ENCODE measurements around the gene TMA7. TPM values are rescaled to one million over a fixed set of nuclear protein-coding genes. Genes with fewer than 3 reads are reported as not detected.

TMA7 gene
- total RNA-seq, 2 experiments from 2014 or later: 219 to 298 TPM

DNA sequence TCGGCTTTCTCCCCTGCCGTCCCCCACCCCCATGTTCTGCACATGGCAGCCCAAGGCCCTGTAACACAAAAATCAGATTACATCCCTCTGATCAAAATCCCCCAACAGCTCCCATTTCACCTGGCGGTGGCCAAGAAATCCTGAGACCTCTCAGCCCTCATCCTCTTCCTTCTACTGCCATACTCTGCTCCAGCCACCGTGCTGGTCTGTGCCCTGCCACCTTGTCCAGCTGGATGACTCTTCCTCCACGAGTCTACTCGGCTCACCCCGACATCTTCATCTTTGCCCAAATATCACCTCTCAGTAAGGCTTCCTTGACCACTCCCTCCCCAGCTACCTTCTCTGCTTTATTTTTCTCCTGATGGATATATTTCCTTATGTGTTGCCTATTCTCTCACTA lies 3.2 kb upstream of the TMA7 start:
- CTCF ChIA-PET: interaction anchor here (0.7 to 6.3 kb wide), 42 partner anchors 9 to 249 kb away, joined by 3 to 176 read pairs (median 14); partner anchors contain the start of genes ATRIP, CDC25A, NME6 and PFKFB4
- Mint-ChIP-seq H3K27me3 (no peaks in the 10 kb centered on the region), H3K36me3 (peaks cover 16% of the 10 kb centered on the region), H3K27ac (no peak overlapping the region), H3K9me3 (ENCODE audit: low read depth) (no peaks in the 10 kb centered on the region), H3K4me3 (no peak overlapping the region), H3K4me1 (peaks cover 35% of the 10 kb centered on the region)
- ATAC-seq: no peak
- no peak for DNase-seq

DNA sequence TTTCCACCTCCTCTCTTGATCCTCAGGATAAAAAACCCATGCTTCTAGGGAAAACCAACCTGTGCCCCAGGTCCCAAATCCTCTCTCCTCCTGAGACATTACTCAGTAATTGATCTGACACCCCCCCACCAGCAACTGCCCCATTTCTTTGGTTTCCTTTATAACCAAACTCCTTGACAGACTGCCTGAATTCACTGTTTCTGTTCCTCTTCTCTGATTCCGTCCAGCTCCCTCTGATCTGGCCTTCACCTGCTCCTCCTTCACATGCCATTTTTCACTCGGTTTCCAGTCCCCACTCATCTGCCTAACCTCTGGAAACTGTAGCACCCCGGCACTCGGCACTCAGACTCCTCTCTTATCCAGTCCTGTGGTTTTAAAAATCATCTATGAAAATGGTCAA lies 2.2 kb upstream of the TMA7 start:
- CTCF ChIA-PET: interaction anchor here (3.0 to 6.3 kb wide), 5 partner anchors 13 to 121 kb away, joined by 55 to 176 read pairs (median 110); partner anchors contain the start of genes ATRIP, PFKFB4 and SHISA5
- Mint-ChIP-seq H3K9me3 (ENCODE audit: low read depth) (no peaks in the 10 kb centered on the region), H3K4me1 (peaks cover 38% of the 10 kb centered on the region), H3K27ac (no peak overlapping the region), H3K4me3 (no peak overlapping the region), H3K27me3 (no peaks in the 10 kb centered on the region), H3K36me3 (peaks cover 23% of the 10 kb centered on the region)
- no peak for ATAC-seq
- DNase-seq: no peak

DNA sequence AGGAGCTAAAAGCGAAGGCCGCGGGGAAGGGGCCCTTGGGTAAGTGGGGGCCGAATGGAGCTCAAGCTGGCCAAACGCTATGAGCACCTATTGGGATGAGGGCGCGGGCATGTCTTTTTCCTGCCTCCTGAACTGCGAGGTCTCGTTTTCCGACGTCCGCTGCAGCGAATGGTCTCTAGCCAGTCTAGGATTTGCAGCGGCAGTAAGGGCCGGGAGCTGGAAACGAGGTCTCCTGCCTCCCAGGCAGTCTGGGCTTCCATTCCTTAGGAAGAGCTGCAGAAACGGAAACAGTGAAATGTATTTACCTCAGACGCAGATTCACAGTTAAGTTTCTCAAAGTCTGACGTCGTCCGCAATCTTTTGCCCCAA lies 517 bp downstream of the TMA7 start:
- Mint-ChIP-seq H3K4me3 (peak overlapping the region; percentile 97), H3K4me1 (peaks cover 47% of the 10 kb centered on the region), H3K36me3 (peaks cover 27% of the 10 kb centered on the region), H3K9me3 (ENCODE audit: low read depth) (no peaks in the 10 kb centered on the region), H3K27me3 (no peaks in the 10 kb centered on the region), H3K27ac (peak overlapping the region; percentile 97)
- ATAC-seq: peak; percentile 5
- DNase-seq: no peak
- CTCF ChIA-PET: interaction anchor here (0.6 to 3.4 kb wide), 14 partner anchors 12 to 210 kb away, joined by 3 to 24 read pairs (median 6); partner anchors contain the start of gene PFKFB4

DNA sequence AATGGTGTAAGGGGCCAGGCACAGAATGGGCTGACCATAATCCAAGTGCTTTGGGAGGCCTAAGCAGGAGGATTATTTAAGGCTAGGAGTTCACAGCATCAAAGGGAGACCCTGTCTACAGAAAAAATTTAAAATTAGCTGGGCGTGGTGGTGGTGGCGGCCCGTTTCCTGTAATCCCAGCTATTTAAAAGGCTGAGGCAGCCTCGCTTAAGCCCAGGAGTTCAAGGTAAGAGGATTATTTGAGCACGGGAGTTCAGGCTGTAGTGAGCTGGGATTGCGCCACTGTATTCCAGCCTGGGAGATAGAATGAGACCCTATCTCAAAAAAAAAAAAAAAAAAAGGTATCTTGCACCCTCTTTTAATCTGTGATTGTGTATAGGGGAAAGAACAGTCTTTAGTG lies 1.9 kb downstream of the TMA7 start:
- DNase-seq (no peak), ATAC-seq (no peak)
- Mint-ChIP-seq H3K9me3 (ENCODE audit: low read depth) (no peaks in the 10 kb centered on the region), H3K4me3 (peak overlapping the region; percentile 97), H3K27me3 (no peaks in the 10 kb centered on the region), H3K27ac (peak overlapping the region; percentile 97), H3K36me3 (peaks cover 27% of the 10 kb centered on the region), H3K4me1 (peaks cover 56% of the 10 kb centered on the region)
- CTCF ChIA-PET: interaction anchor here (0.9 to 3.4 kb wide), 3 partner anchors 31 to 160 kb away, joined by 3 to 15 read pairs (median 3); no protein-coding TSS in a partner anchor

DNA sequence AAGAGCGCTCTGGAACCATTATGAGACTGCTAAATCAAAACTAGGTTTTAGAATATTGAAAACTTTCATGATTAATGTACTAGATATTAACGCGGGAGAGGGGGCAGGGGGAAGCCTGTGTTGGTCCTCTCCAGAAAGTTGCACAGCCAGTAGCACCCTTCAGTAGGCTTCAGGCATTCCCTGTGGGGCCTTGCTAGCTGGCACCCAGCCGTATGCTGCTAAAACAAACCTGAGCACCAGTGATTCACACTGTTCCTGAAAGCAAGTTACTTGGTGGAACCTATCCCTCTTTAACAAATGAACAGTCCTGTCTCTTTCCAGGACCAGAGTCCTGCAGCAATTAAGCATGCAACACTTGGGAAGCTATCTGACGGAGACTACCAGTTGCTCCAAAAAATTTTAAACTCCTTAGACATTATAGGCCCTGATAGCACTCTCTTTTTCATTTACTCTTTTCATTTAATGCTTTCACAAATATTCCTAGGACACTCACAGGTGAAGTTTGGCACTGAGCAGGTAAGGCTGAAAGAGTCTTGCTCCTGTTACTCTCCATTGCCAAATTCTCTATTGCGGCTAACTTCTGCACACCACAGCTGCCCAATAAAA lies 5.3 kb downstream of the TMA7 start:
- CTCF ChIA-PET: interaction anchor here (1.1 to 16.7 kb wide), 7 partner anchors 11 to 113 kb away, joined by 3 to 176 read pairs (median 6); no protein-coding TSS in a partner anchor
- Mint-ChIP-seq H3K4me1 (peaks cover 58% of the 10 kb centered on the region), H3K27me3 (no peaks in the 10 kb centered on the region), H3K36me3 (peaks cover 35% of the 10 kb centered on the region), H3K27ac (peak overlapping the region; percentile 92), H3K4me3 (peak overlapping the region; percentile 84), H3K9me3 (ENCODE audit: low read depth) (no peaks in the 10 kb centered on the region)
- ATAC-seq (no peak), DNase-seq (no peak)

DNA sequence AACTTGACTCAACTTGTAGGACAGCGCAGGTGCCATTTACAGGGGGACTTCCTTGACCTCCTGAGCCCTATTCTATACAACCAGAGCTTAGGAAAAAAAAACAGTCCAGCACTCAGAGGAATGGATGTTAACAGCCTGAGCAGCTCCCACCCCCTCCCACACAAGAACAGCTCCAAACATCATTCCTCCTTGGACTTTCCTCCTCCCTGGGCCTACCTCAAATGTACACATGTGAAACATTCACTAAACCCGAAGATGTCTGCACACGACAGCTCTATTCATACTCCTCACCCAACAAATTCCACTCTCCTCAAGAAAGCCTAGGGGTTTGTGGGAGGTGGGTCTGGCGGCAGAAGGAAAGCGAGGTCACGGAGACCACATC lies 6.0 kb downstream of the TMA7 start:
- CTCF ChIA-PET: interaction anchor here (1.1 to 16.7 kb wide), 7 partner anchors 11 to 112 kb away, joined by 3 to 176 read pairs (median 6); no protein-coding TSS in a partner anchor
- H3K36me3 Mint-ChIP-seq: peaks cover 31% of the 10 kb centered on the region
- peaks cover 54% of the 10 kb centered on the region for H3K4me1 Mint-ChIP-seq
- no peaks in the 10 kb centered on the region for H3K27me3 Mint-ChIP-seq
- DNase-seq: no peak
- peak overlapping the region; percentile 84 for H3K4me3 Mint-ChIP-seq
- H3K27ac Mint-ChIP-seq: peak overlapping the region; percentile 92
- ATAC-seq: no peak
- no peaks in the 10 kb centered on the region for H3K9me3 Mint-ChIP-seq (ENCODE audit: low read depth)

DNA sequence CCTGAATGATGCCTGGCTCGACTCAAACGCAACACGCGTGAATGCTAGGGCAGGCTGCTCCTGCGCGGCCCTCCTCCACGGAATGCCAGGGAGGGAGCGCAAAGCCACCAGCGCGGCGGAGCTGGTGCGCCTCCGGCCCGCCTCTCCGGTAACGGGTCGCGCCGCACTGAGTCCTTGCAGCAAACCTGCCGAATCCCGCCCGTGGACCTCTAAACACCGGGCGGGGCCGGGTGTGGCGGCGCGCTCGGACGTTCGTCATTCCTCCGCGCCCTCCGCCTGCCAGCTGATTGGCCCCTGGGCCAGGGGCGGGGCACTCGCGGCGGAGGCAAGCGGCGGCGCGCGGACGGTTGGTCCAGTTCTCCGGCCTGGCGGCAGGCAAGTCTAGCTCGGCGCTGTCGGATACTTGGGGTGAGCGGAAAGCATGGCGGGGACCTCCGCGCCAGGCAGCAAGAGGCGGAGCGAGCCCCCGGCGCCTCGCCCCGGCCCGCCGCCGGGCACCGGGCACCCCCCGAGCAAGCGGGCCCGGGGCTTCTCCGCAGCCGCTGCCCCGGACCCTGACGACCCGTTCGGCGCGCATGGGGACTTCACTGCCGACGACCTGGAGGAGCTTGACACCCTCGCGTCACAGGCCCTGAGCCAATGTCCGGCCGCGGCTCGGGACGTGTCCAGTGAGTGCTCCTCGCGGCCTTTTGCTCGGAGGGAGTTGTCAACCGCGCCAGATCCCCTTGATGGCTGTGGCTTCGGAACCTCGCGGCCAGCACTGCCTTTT lies 6.6 kb downstream of the TMA7 start, which contains the start of gene ATRIP:
Gene ATRIP (plus strand): TSS at position 313 of the 769 bp plus-strand sequence. CDS start 109 bp downstream, at position 422.
- peaks cover 51% of the 10 kb centered on the region for H3K4me1 Mint-ChIP-seq
- peak; percentile 92 for DNase-seq
- H3K9me3 Mint-ChIP-seq (ENCODE audit: low read depth): no peaks in the 10 kb centered on the region

DNA sequence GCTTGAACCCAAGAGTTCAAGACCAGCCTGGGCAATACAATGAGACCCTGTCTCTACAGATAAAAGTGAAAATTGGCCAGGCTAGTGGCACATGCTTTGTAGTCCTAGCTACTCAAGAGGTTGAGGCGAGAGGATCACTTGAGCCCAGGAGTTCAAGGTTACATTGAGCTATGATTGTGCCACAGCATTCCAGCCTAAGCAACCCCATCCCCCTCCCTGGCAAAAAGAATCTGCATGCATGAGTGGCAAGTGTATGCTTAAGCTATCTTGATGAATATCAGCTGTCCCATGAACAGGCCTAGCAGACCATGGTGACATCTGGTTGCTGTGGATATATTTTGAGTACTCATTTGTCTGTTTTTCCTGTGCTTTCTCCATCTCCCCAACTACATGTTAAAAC lies 11.2 kb downstream of the TMA7 start:
- H3K9me3 Mint-ChIP-seq (ENCODE audit: low read depth): no peaks in the 10 kb centered on the region
- H3K4me1 Mint-ChIP-seq: peaks cover 24% of the 10 kb centered on the region
- DNase-seq: no peak
- CTCF ChIA-PET: interaction anchor here (2.4 to 16.7 kb wide), 3 partner anchors 11 to 16 kb away, joined by 7 to 176 read pairs (median 17); partner anchors contain the start of genes CCDC51 and TMA7
- H3K27me3 Mint-ChIP-seq: no peaks in the 10 kb centered on the region
- H3K36me3 Mint-ChIP-seq: peaks cover 34% of the 10 kb centered on the region
- H3K4me3 Mint-ChIP-seq: no peak overlapping the region
- ATAC-seq: no peak
- no peak overlapping the region for H3K27ac Mint-ChIP-seq

More for the DNA sequence above, 6.6 kb downstream of the TMA7 start, which contains the start of gene ATRIP:
- Mint-ChIP-seq H3K4me3 (peak within 1 kb of the TSS; percentile 84), H3K36me3 (peaks cover 31% of the 10 kb centered on the region), H3K27ac (peak within 1 kb of the TSS; percentile 92), H3K27me3 (no peaks in the 10 kb centered on the region)
- peak; percentile 98 for ATAC-seq
- CTCF ChIA-PET: interaction anchor here (1.1 to 16.7 kb wide), 7 partner anchors 10 to 112 kb away, joined by 3 to 176 read pairs (median 6); no protein-coding TSS in a partner anchor

DNA sequence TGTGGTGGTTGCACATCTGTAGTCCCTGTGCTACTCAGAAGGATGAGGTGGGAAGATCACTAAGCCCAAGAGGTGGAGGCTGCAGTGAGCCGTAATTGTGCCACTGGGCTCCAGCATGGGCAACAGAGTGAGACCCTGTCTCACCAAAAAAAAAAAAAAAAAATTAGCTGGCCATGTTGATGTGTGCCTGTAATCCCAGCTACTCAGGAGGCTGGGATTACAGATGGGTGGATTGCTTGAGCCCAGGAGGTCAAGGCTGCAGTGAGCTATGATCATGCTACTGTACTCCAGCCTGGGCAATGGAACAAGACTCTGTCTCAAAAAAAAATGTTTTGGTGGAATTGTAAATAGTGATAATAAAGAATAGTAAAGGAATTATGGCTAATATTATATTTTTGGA lies 16.4 kb downstream of the TMA7 start:
- H3K36me3 Mint-ChIP-seq: peaks cover 41% of the 10 kb centered on the region

DNA sequence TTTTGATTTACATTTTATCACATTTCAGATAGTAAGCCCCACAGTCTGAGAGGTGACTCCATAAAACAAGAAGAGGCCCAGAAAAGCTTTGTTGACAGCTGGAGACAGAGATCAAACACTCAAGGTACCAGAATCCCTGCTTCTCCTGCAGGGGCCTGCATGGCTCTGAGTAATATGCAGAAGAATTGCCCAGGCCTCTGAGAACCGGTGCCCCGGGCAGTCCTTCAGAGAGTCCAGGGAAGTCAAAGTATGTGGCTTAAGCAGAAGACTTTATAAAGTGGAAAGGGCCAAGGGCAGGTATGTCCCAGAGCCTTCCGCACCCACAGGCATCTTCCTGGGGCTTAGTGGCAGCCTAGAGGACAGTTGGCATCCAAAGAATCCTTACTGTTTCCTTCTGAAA lies 19.3 kb downstream of the TMA7 start:
- CTCF ChIA-PET: interaction anchor here (16.7 kb wide), 1 partner anchor 24 kb away, joined by 176 read pairs; no protein-coding TSS in a partner anchor
- no peak for ATAC-seq
- Mint-ChIP-seq H3K9me3 (ENCODE audit: low read depth) (no peaks in the 10 kb centered on the region), H3K27me3 (no peaks in the 10 kb centered on the region), H3K36me3 (peaks cover 28% of the 10 kb centered on the region), H3K4me1 (peaks cover 15% of the 10 kb centered on the region), H3K27ac (no peak overlapping the region), H3K4me3 (no peak overlapping the region)
- DNase-seq: no peak

More for the DNA sequence above, 16.4 kb downstream of the TMA7 start:
- ATAC-seq (no peak), DNase-seq (no peak)
- Mint-ChIP-seq H3K27me3 (no peaks in the 10 kb centered on the region), H3K4me3 (no peak overlapping the region), H3K27ac (no peak overlapping the region), H3K4me1 (peaks cover 14% of the 10 kb centered on the region), H3K9me3 (ENCODE audit: low read depth) (no peaks in the 10 kb centered on the region)
- CTCF ChIA-PET: interaction anchor here (0.7 to 16.7 kb wide), 8 partner anchors 10 to 117 kb away, joined by 3 to 176 read pairs (median 3); partner anchors contain the start of genes ATRIP and SHISA5

DNA sequence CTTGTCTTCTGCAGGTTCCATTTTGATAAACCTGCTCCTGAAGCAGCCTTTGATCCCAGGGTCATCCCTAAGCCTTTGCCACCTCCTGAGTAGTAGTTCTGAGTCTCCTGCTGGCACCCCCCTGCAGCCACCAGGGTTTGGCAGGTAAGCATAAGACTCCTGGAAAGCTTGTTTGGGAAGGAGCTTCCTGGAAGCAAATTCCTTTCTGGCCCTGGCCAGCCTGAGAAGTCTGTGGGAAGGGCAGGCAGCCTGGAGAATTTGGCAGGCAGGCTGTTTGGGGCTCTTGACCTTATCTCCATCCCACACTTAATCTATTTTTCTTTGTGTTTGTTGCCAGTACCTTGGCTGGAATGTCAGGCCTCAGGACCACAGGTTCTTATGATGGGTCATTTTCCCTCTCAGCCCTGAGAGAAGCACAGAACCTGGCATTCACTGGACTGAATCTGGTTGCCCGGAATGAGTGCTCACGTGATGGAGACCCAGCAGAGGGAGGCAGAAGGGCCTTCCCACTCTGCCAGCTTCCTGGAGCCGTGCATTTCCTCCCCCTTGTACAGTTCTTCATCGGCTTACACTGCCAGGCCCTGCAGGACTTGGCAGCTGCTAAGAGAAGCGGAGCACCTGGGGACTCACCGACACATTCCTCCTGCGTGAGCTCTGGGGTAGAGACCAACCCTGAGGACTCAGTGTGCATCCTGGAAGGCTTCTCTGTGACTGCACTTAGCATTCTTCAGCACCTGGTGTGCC lies 19.9 kb downstream of the TMA7 start:
- ATAC-seq (no peak), DNase-seq (no peak)
- Mint-ChIP-seq H3K9me3 (ENCODE audit: low read depth) (no peaks in the 10 kb centered on the region), H3K4me1 (peaks cover 15% of the 10 kb centered on the region), H3K27me3 (no peaks in the 10 kb centered on the region), H3K27ac (no peak overlapping the region), H3K36me3 (peaks cover 24% of the 10 kb centered on the region), H3K4me3 (no peak overlapping the region)
- CTCF ChIA-PET: interaction anchor here (2.5 kb wide), 1 partner anchor 13 kb away, joined by 6 read pairs; no protein-coding TSS in a partner anchor

DNA sequence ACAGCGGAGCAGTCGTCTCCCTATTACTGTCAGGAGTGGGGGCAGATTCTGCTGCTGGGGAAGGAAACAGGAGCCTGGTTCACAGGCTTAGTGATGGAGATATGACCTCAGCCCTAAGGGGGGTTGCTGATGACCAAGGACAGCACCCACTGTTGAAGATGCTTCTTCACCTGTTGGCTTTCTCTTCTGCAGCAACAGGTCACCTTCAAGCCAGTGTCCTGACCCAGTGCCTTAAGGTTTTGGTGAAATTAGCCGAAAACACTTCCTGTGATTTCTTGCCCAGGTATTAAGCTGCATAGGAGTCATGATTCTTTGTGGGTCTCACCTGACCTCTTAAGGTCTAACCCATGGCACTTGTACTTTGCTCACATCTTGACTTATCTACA lies 20.5 kb downstream of the TMA7 start:
- H3K27ac Mint-ChIP-seq: peak overlapping the region; percentile 66

More for the DNA sequence above, 20.5 kb downstream of the TMA7 start:
- DNase-seq (no peak), ATAC-seq (no peak)
- peaks cover 19% of the 10 kb centered on the region for H3K4me1 Mint-ChIP-seq
- CTCF ChIA-PET: interaction anchor here (2.2 to 2.5 kb wide), 2 partner anchors 13 to 24 kb away, joined by 6 to 13 read pairs; no protein-coding TSS in a partner anchor
- no peak overlapping the region for H3K4me3 Mint-ChIP-seq
- no peaks in the 10 kb centered on the region for H3K9me3 Mint-ChIP-seq (ENCODE audit: low read depth)
- peaks cover 25% of the 10 kb centered on the region for H3K36me3 Mint-ChIP-seq
- no peaks in the 10 kb centered on the region for H3K27me3 Mint-ChIP-seq
